Measurements from ENCODE around the gene CDC14B.

Gene CDC14B

GRCh38 chr9:96482476-96482875, 137.2 kb downstream of the CDC14B start:
- H3K4me3 ChIP-seq (replicated peaks; ENCODE audit: insufficient read depth, low read length): no peak overlapping the region
- H3K27ac ChIP-seq (replicated peaks): no peak overlapping the region
- TF ChIP-seq POLR2AphosphoS5 (IDR thresholded peaks at IDR 0.05; ENCODE audit: low read depth) (no peak), REST (IDR thresholded peaks at IDR 0.05; ENCODE audit: insufficient replicate concordance, low read depth) (no peak), GABPA (IDR thresholded peaks at IDR 0.05; ENCODE audit: low read depth) (no peak), CTCF (IDR thresholded peaks at IDR 0.05; ENCODE audit: insufficient read depth, low read length) (no peak), SPI1 (IDR thresholded peaks at IDR 0.05; ENCODE audit: borderline replicate concordance, low read depth) (no peak)
- no peaks in the 10 kb centered on the region for H3K27me3 ChIP-seq (ENCODE audit: insufficient read depth, poor library complexity, severe bottlenecking)
- no peak for DNase-seq (ENCODE audit: low read depth in 1 of 2, low spot score in 1 of 2)

GRCh38 chr9:96480736-96481135, 138.9 kb downstream of the CDC14B start:
- TF ChIP-seq CTCF (IDR thresholded peaks at IDR 0.05; ENCODE audit: insufficient read depth, low read length): no peak
- TF ChIP-seq GABPA (IDR thresholded peaks at IDR 0.05; ENCODE audit: low read depth): no peak
- TF ChIP-seq POLR2AphosphoS5 (IDR thresholded peaks at IDR 0.05; ENCODE audit: low read depth): no peak
- TF ChIP-seq SPI1 (IDR thresholded peaks at IDR 0.05; ENCODE audit: borderline replicate concordance, low read depth): no peak
- no peak for TF ChIP-seq REST (IDR thresholded peaks at IDR 0.05; ENCODE audit: insufficient replicate concordance, low read depth)
- no peak overlapping the region for H3K4me3 ChIP-seq (replicated peaks; ENCODE audit: insufficient read depth, low read length)
- H3K27me3 ChIP-seq (ENCODE audit: insufficient read depth, poor library complexity, severe bottlenecking): no peaks in the 10 kb centered on the region
- no peak overlapping the region for H3K27ac ChIP-seq (replicated peaks)
- no peak for DNase-seq (ENCODE audit: low read depth in 1 of 2, low spot score in 1 of 2)

- Histone ChIP-seq H3K4me3 (replicated peaks; ENCODE audit: insufficient read depth, low read length) (no peak overlapping the region), H3K27ac (replicated peaks) (no peak overlapping the region), H3K27me3 (ENCODE audit: insufficient read depth, poor library complexity, severe bottlenecking) (no peaks in the 10 kb centered on the region)
- no peak for DNase-seq (ENCODE audit: low read depth in 1 of 2, low spot score in 1 of 2)
- no peak for TF ChIP-seq SPI1 (IDR thresholded peaks at IDR 0.05; ENCODE audit: borderline replicate concordance, low read depth)
- no peak for TF ChIP-seq CTCF (IDR thresholded peaks at IDR 0.05; ENCODE audit: insufficient read depth, low read length)
- TF ChIP-seq GABPA (IDR thresholded peaks at IDR 0.05; ENCODE audit: low read depth): no peak
- TF ChIP-seq POLR2AphosphoS5 (IDR thresholded peaks at IDR 0.05; ENCODE audit: low read depth): no peak
- no peak for TF ChIP-seq REST (IDR thresholded peaks at IDR 0.05; ENCODE audit: insufficient replicate concordance, low read depth)
Observed at GRCh38 chr9:96478829-96479371, 140.7 kb downstream of the CDC14B start.

All from HL-60 (cell line).